Measurements from ENCODE around the gene STOX2. TPM values are rescaled to one million over a fixed set of nuclear protein-coding genes. Genes with fewer than 3 reads are reported as not detected.

The STOX2 gene
- 11.6 and 13.3 TPM in 2 replicates for total RNA-seq (ENCODE audit: low replicate concordance)

- peaks cover 17% of the 10 kb centered on the region for H3K4me1 ChIP-seq
- peak within 1 kb of the TSS; percentile 27 for H3K27ac ChIP-seq
- Mint-ChIP-seq H3K27me3 (ENCODE audit: insufficient read depth, low read depth) (peaks cover 3% of the 10 kb centered on the region), H3K27ac (peak within 1 kb of the TSS; percentile 93), H3K4me3 (peak within 1 kb of the TSS; percentile 92), H3K9me3 (peaks cover 14% of the 10 kb centered on the region), H3K4me1 (peaks cover 13% of the 10 kb centered on the region), H3K36me3 (peaks cover 13% of the 10 kb centered on the region)
- H3K4me3 ChIP-seq, result peak within 1 kb of the TSS; percentile 67
- peaks cover 52% of the 10 kb centered on the region for H3K27me3 ChIP-seq
- no peaks in the 10 kb centered on the region for H3K36me3 ChIP-seq
- H3F3A ChIP-seq (ENCODE audit: low read depth), result peaks cover 35% of the 10 kb centered on the region
- TF ChIP-seq EZH2phosphoT487 (IDR thresholded peaks at IDR 0.05) (peak; percentile 18), EZH2 (IDR thresholded peaks at IDR 0.05) (no peak)
- TF ChIP-seq, protein P1, sequence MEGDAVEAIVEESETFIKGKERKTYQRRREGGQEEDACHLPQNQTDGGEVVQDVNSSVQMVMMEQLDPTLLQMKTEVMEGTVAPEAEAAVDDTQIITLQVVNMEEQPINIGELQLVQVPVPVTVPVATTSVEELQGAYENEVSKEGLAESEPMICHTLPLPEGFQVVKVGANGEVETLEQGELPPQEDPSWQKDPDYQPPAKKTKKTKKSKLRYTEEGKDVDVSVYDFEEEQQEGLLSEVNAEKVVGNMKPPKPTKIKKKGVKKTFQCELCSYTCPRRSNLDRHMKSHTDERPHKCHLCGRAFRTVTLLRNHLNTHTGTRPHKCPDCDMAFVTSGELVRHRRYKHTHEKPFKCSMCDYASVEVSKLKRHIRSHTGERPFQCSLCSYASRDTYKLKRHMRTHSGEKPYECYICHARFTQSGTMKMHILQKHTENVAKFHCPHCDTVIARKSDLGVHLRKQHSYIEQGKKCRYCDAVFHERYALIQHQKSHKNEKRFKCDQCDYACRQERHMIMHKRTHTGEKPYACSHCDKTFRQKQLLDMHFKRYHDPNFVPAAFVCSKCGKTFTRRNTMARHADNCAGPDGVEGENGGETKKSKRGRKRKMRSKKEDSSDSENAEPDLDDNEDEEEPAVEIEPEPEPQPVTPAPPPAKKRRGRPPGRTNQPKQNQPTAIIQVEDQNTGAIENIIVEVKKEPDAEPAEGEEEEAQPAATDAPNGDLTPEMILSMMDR (IDR thresholded peaks at IDR 0.05), result no peak
- H3K9me3 ChIP-seq (ENCODE audit: low read depth), result no peaks in the 10 kb centered on the region
- DNase-seq (ENCODE audit: low spot score), result peak; percentile 92
- peak within 1 kb of the TSS; percentile 77 for H2AFZ ChIP-seq (replicated peaks)
- peaks cover 15% of the 10 kb centered on the region for H4K20me1 ChIP-seq (ENCODE audit: low read depth)
- H3K4me2 ChIP-seq, result peak within 1 kb of the TSS; percentile 85
- no peak within 1 kb of the TSS for H3K9ac ChIP-seq
- peaks cover 37% of the 10 kb centered on the region for H3K79me2 ChIP-seq (ENCODE audit: low read depth)
Observed at GRCh38 chr4:183905081-183905592, at the start of gene STOX2. Gene STOX2 (plus strand): TSS chr4:183905307. CDS start chr4:183906791, 1,484 bp downstream.

- no peak for DNase-seq (ENCODE audit: low spot score)
- TF ChIP-seq EZH2 (IDR thresholded peaks at IDR 0.05) (no peak), EZH2phosphoT487 (IDR thresholded peaks at IDR 0.05) (no peak)
- TF ChIP-seq, protein P1 (IDR thresholded peaks at IDR 0.05), result no peak
Observed at GRCh38 chr4:183855323-183856190, 49.5 kb upstream of the STOX2 start.

GRCh38 chr4:183857040-183857439 is 48.1 kb upstream of the STOX2 start:
- Histone ChIP-seq H3K4me1 (peaks cover 43% of the 10 kb centered on the region), H3K9ac (no peak overlapping the region), H3K9me3 (ENCODE audit: low read depth) (no peaks in the 10 kb centered on the region), H3K79me2 (ENCODE audit: low read depth) (no peaks in the 10 kb centered on the region), H4K20me1 (ENCODE audit: low read depth) (no peaks in the 10 kb centered on the region), H3K4me3 (no peak overlapping the region), H2AFZ (replicated peaks) (no peak overlapping the region), H3K27me3 (peaks cover 29% of the 10 kb centered on the region), H3K4me2 (no peak overlapping the region), H3K36me3 (no peaks in the 10 kb centered on the region), H3K27ac (no peak overlapping the region), H3F3A (ENCODE audit: low read depth) (peaks cover 24% of the 10 kb centered on the region)
- peaks cover 11% of the 10 kb centered on the region for H3K9me3 Mint-ChIP-seq
- no peak overlapping the region for H3K27ac Mint-ChIP-seq
- DNase-seq (ENCODE audit: low spot score), result no peak
- peaks cover 2% of the 10 kb centered on the region for H3K36me3 Mint-ChIP-seq
- TF ChIP-seq, protein P1 (IDR thresholded peaks at IDR 0.05), result no peak
- TF ChIP-seq EZH2phosphoT487 (IDR thresholded peaks at IDR 0.05), result no peak
- TF ChIP-seq EZH2 (IDR thresholded peaks at IDR 0.05), result no peak
- peaks cover 12% of the 10 kb centered on the region for H3K27me3 Mint-ChIP-seq (ENCODE audit: insufficient read depth, low read depth)
- peaks cover 33% of the 10 kb centered on the region for H3K4me1 Mint-ChIP-seq
- no peak overlapping the region for H3K4me3 Mint-ChIP-seq

More at GRCh38 chr4:183855323-183856190, 49.5 kb upstream of the STOX2 start:
- Histone ChIP-seq H3K4me3 (no peak overlapping the region), H3K9ac (no peak overlapping the region), H3K9me3 (ENCODE audit: low read depth) (no peaks in the 10 kb centered on the region), H3K27ac (no peak overlapping the region), H3K27me3 (peaks cover 39% of the 10 kb centered on the region), H3K79me2 (ENCODE audit: low read depth) (no peaks in the 10 kb centered on the region), H4K20me1 (ENCODE audit: low read depth) (no peaks in the 10 kb centered on the region), H3K36me3 (no peaks in the 10 kb centered on the region), H3K4me2 (no peak overlapping the region), H2AFZ (replicated peaks) (no peak overlapping the region), H3K4me1 (peaks cover 35% of the 10 kb centered on the region), H3F3A (ENCODE audit: low read depth) (peaks cover 18% of the 10 kb centered on the region)
- Mint-ChIP-seq H3K9me3 (peaks cover 11% of the 10 kb centered on the region), H3K27ac (no peak overlapping the region), H3K27me3 (ENCODE audit: insufficient read depth, low read depth) (peaks cover 12% of the 10 kb centered on the region), H3K4me1 (peaks cover 27% of the 10 kb centered on the region), H3K4me3 (no peak overlapping the region), H3K36me3 (peaks cover 2% of the 10 kb centered on the region)

All from neural progenitor cell (in vitro differentiated cells).